H1 (cell line): ENCODE data around the gene MBD5. TPM values are rescaled to one million over a fixed set of nuclear protein-coding genes. Genes with fewer than 3 reads are reported as not detected.

Experiments used
- CTCF ChIA-PET: fragments of 300-600 bp; sonication (Branson Sonifier 250); formaldehyde crosslinking; loops from one replicate; lab custom pipeline; 2021; ENCODE audit not compliant: partially characterized antibody; lab: Charles Lee
- POLR2A ChIA-PET: fragments of 300-600 bp; sonication (Branson Sonifier 250); formaldehyde crosslinking; loops from one replicate; lab custom pipeline; 2021; ENCODE audit warnings: inconsistent platforms; ENCODE audit not compliant: partially characterized antibody; lab: Charles Lee
- DNase-seq, 2 experiments: peaks; one replicate each; pipeline versions ENCODE4 v3.0.0 to v3.0.0-alpha.2; 2010 to 2022; ENCODE audit warnings: low spot score in 2 of 2, low read depth in 1 of 2, mixed read lengths in 1 of 2
- FAIRE-seq: peaks from 2 replicates; lab custom pipeline; 2011; peaks lifted over from hg19 to GRCh38; lab: Jason Lieb, UNC
- H2AFZ ChIP-seq: 2 replicates; pipeline ENCODE4 v1.8.1; 2012; ENCODE audit warnings: low read length, inconsistent platforms
- H2AK5ac ChIP-seq: 2 replicates; pipeline ENCODE4 v1.6.1; 2013; ENCODE audit warnings: low read depth, low read length
- H2BK120ac ChIP-seq: replicated peaks from 2 replicates; pipeline ENCODE3; 2013; ENCODE audit warnings: low read depth, low read length, inconsistent platforms
- H2BK12ac ChIP-seq: 2 replicates; pipeline ENCODE4 v1.6.1; 2013; ENCODE audit warnings: low read depth, low read length
- H2BK15ac ChIP-seq: 2 replicates; pipeline ENCODE4 v1.6.1; 2013; ENCODE audit warnings: low read length
- H2BK20ac ChIP-seq: 2 replicates; pipeline ENCODE4 v1.6.1; 2013; ENCODE audit warnings: low read length
- H2BK5ac ChIP-seq: 2 replicates; pipeline ENCODE4 v1.6.1; 2013; ENCODE audit warnings: low read depth, low read length
- H3K14ac ChIP-seq: 2 replicates; pipeline ENCODE4 v1.6.1; 2013; ENCODE audit warnings: inconsistent platforms; ENCODE audit not compliant: insufficient read length
- H3K18ac ChIP-seq: 2 replicates; pipeline ENCODE4 v1.6.1; 2013; ENCODE audit warnings: low read length; ENCODE audit errors: extremely low read depth
- H3K23ac ChIP-seq: 2 replicates; pipeline ENCODE4 v1.6.1; 2013; ENCODE audit warnings: inconsistent platforms; ENCODE audit not compliant: insufficient read length
- H3K23me2 ChIP-seq: 2 replicates; pipeline ENCODE4 v1.6.1; 2013; ENCODE audit warnings: low read depth, low read length
- H3K27ac ChIP-seq: 2 replicates; pipeline ENCODE4 v1.6.1; 2011; ENCODE audit warnings: low read depth, low read length, inconsistent platforms
- H3K27me3 ChIP-seq, 4 experiments: replicated peaks in 1 of 4; 1 replicate in 1 of 4; 2 replicates in 3 of 4; pipeline versions ENCODE4 v1.6.1 to v1.8.1; 2011 to 2013; ENCODE audit warnings: low read length in 3 of 4, mild to moderate bottlenecking in 3 of 4, inconsistent platforms in 2 of 4, mixed read lengths in 2 of 4, moderate library complexity in 1 of 4; ENCODE audit not compliant: control insufficient read depth in 3 of 4, insufficient read depth in 3 of 4; ENCODE audit errors: extremely low read depth in 1 of 4
- H3K36me3 ChIP-seq, 4 experiments: 2 replicates each; pipeline versions ENCODE4 v1.6.1 to v1.8.1; 2011 to 2013; ENCODE audit warnings: mild to moderate bottlenecking in 4 of 4, low read length in 3 of 4, moderate library complexity in 2 of 4, control low read depth in 1 of 4, inconsistent platforms in 1 of 4; ENCODE audit not compliant: insufficient read depth in 4 of 4, control insufficient read depth in 2 of 4
- H3K4ac ChIP-seq: replicated peaks from 2 replicates; pipeline ENCODE3; 2013; ENCODE audit warnings: low read length, low read depth, mixed read lengths, inconsistent platforms; ENCODE audit not compliant: insufficient read length
- H3K4me1 ChIP-seq, 4 experiments: replicated peaks in 1 of 4; 1 replicate in 1 of 4; 2 replicates in 3 of 4; pipeline versions ENCODE4 v1.6.1 to v1.8.1; 2011 to 2013; ENCODE audit warnings: low read length in 3 of 4, inconsistent platforms in 2 of 4, mixed read lengths in 1 of 4; ENCODE audit not compliant: insufficient read depth in 4 of 4, control insufficient read depth in 3 of 4
- H3K4me2 ChIP-seq, 2 experiments: 2 replicates each; pipeline versions ENCODE4 v1.6.1 to v1.8.1; 2011 to 2013; ENCODE audit warnings: low read depth in 2 of 2, low read length in 2 of 2, control low read depth in 1 of 2, inconsistent platforms in 1 of 2, mild to moderate bottlenecking in 1 of 2; ENCODE audit not compliant: insufficient read depth in 1 of 2
- H3K4me3 ChIP-seq, 4 experiments: fragments of 200-600, 300-600 bp in 1 of 4; sonication (generic), shearing (Covaris generic), sonication (Bioruptor Twin) in 1 of 4; 2 replicates each; pipeline versions ENCODE4 v1.5.1 to v1.8.1; 2011 to 2016; ENCODE audit warnings: low read length in 4 of 4, low read depth in 3 of 4, control low read depth in 2 of 4, inconsistent platforms in 2 of 4, mild to moderate bottlenecking in 2 of 4, mixed read lengths in 1 of 4, moderate library complexity in 1 of 4; ENCODE audit not compliant: insufficient read depth in 2 of 4; ENCODE audit errors: extremely low read depth in 1 of 4
- H3K56ac ChIP-seq: replicated peaks from 2 replicates; pipeline ENCODE3; 2013; ENCODE audit warnings: low read depth, mild to moderate bottlenecking, mixed read lengths, low read length, inconsistent platforms; ENCODE audit not compliant: insufficient read length
- H3K79me1 ChIP-seq: 2 replicates; pipeline ENCODE4 v1.6.1; 2013; ENCODE audit warnings: low read depth, low read length, control low read depth
- H3K79me2 ChIP-seq, 2 experiments: 2 replicates each; pipeline versions ENCODE4 v1.6.1 to v1.8.1; 2012 to 2013; ENCODE audit warnings: low read length in 2 of 2, mild to moderate bottlenecking in 2 of 2, inconsistent platforms in 1 of 2; ENCODE audit not compliant: insufficient read depth in 2 of 2, control insufficient read depth in 1 of 2
- H3K9ac ChIP-seq, 4 experiments: replicated peaks in 1 of 4; 1 replicate in 1 of 4; 2 replicates in 3 of 4; pipeline versions ENCODE4 v1.6.1 to v1.8.1; 2011 to 2013; ENCODE audit warnings: low read depth in 3 of 4, low read length in 3 of 4, control low read depth in 2 of 4, mild to moderate bottlenecking in 2 of 4, moderate library complexity in 2 of 4, inconsistent platforms in 1 of 4; ENCODE audit errors: extremely low read depth in 1 of 4
- H3K9me3 ChIP-seq, 2 experiments: 2 replicates each; pipeline versions ENCODE4 v1.6.1 to v1.8.1; 2012 to 2013; ENCODE audit warnings: mild to moderate bottlenecking in 2 of 2, moderate library complexity in 2 of 2, control low read depth in 1 of 2, inconsistent platforms in 1 of 2, low read depth in 1 of 2, low read length in 1 of 2, mixed read lengths in 1 of 2; ENCODE audit not compliant: insufficient read depth in 2 of 2
- H4K20me1 ChIP-seq, 2 experiments: replicated peaks in 1 of 2; 2 replicates each; pipeline versions ENCODE3 to v1.8.1; 2011 to 2013; ENCODE audit warnings: inconsistent platforms in 2 of 2, low read length in 2 of 2, mild to moderate bottlenecking in 1 of 2; ENCODE audit not compliant: insufficient read depth in 2 of 2, control insufficient read depth in 1 of 2
- H4K5ac ChIP-seq: 2 replicates; pipeline ENCODE4 v1.6.1; 2013; ENCODE audit warnings: low read length, low read depth, mixed read lengths, inconsistent platforms; ENCODE audit not compliant: insufficient read length
- H4K8ac ChIP-seq: 2 replicates; pipeline ENCODE4 v1.8.0; 2013; ENCODE audit warnings: mild to moderate bottlenecking, moderate library complexity, low read length, inconsistent platforms; ENCODE audit not compliant: insufficient read depth; ENCODE audit errors: extremely low read depth
- H4K91ac ChIP-seq: replicated peaks from 2 replicates; pipeline ENCODE3; 2013; ENCODE audit warnings: low read length, mixed read lengths, inconsistent platforms; ENCODE audit not compliant: insufficient read length
- CBX5 ChIP-seq: fragments of 300-800, 300-1000 bp; sonication (generic); IDR thresholded peaks from 2 replicates; pipeline ENCODE4 v1.7.1; 2016; ENCODE audit warnings: antibody characterized with exemption, low read length, low read depth
- CBX8 ChIP-seq: fragments of 300-800, 300-1000 bp; sonication (generic); IDR thresholded peaks from 2 replicates; pipeline ENCODE4 v1.7.1; 2016; ENCODE audit warnings: low read depth, low read length, borderline replicate concordance
- GABPA ChIP-seq: IDR thresholded peaks from 2 replicates; pipeline ENCODE4 v1.6.1; 2011; ENCODE audit warnings: mild to moderate bottlenecking, low read length, moderate library complexity, borderline replicate concordance; ENCODE audit not compliant: insufficient read depth
- HDAC2 ChIP-seq, 2 experiments: fragments of 300-600 bp in 1 of 2; sonication (generic) in 1 of 2; IDR thresholded peaks; 2 replicates each; pipeline ENCODE4 v1.6.1; 2011 to 2012; ENCODE audit warnings: low read depth in 2 of 2, low read length in 2 of 2, mild to moderate bottlenecking in 2 of 2, moderate library complexity in 2 of 2, borderline replicate concordance in 1 of 2, inconsistent platforms in 1 of 2
- HDAC6 ChIP-seq: IDR thresholded peaks from one replicate; pipeline ENCODE4 v1.7.1; 2012; ENCODE audit warnings: low read depth, mild to moderate bottlenecking, inconsistent platforms, low read length, moderate library complexity
- KDM4A ChIP-seq: IDR thresholded peaks from one replicate; pipeline ENCODE4 v1.7.1; 2012; ENCODE audit warnings: low read depth, mild to moderate bottlenecking, moderate library complexity, low read length, inconsistent platforms; ENCODE audit not compliant: severe bottlenecking
- MAX ChIP-seq: IDR thresholded peaks from 2 replicates; pipeline ENCODE4 v1.6.1; 2012; ENCODE audit warnings: inconsistent platforms
- PHF8 ChIP-seq: fragments of 200-600 bp; sonication (generic); conservative IDR thresholded peaks from 2 replicates; pipeline ENCODE4 v1.7.1; 2012; ENCODE audit warnings: low read depth, mild to moderate bottlenecking, inconsistent platforms, low read length, moderate library complexity
- SIN3A ChIP-seq, 2 experiments: IDR thresholded peaks in 1 of 2; conservative IDR thresholded peaks in 1 of 2; 2 replicates each; pipeline ENCODE4 v1.6.1; 2011 to 2012; ENCODE audit warnings: low read length in 2 of 2, improper control_type of control experiment in 1 of 2, low read depth in 1 of 2, mild to moderate bottlenecking in 1 of 2
- SP1 ChIP-seq: IDR thresholded peaks from 2 replicates; pipeline ENCODE4 v1.6.1; 2011; ENCODE audit warnings: low read depth, low read length
- SUZ12 ChIP-seq: fragments of 200-600 bp; sonication (generic); IDR thresholded peaks from 2 replicates; pipeline ENCODE4 v1.6.1; 2012; ENCODE audit warnings: mild to moderate bottlenecking, inconsistent platforms, low read length, moderate library complexity, mixed read lengths
- TCF12 ChIP-seq: IDR thresholded peaks from 2 replicates; pipeline ENCODE4 v1.6.1; 2011; ENCODE audit warnings: low read depth, mild to moderate bottlenecking, low read length
- WGBS, 2 experiments: shearing (Covaris generic) in 1 of 2; methylation state at CpG; one replicate each; pipeline versions ENCODE4 v1.1.6 to v1.1.7; 2013 to 2015; ENCODE audit warnings: low lambda C conversion rate in 2 of 2, mixed read lengths in 2 of 2, inconsistent platforms in 1 of 2, low coverage in 1 of 2, missing lambda C conversion rate in 1 of 2; ENCODE audit not compliant: insufficient replicate concordance in 2 of 2, insufficient coverage in 1 of 2, insufficient read length in 1 of 2; ENCODE audit errors: extremely low coverage in 1 of 2, missing lambda C conversion rate in 1 of 2; 5-methylcytosine and 5-hydroxymethylcytosine counted together
- polyA plus RNA-seq, 7 experiments: library from polyadenylated mRNA; depleted of rRNA in 3 of 7; stranded (reverse) in 5 of 7; unstranded in 2 of 7; fragments of >200 nt in 5 of 7; fragments of 200-250 nt in 2 of 7; gene quantifications; 1 replicate in 5 of 7; 2 replicates in 1 of 7; 4 replicates in 1 of 7; pipeline versions ENCODE4 v1.2.1 to v1.2.3, GENCODE V29; 2011 to 2013; ENCODE audit warnings: missing spikeins in 2 of 7, mixed read lengths in 2 of 7
- total RNA-seq: library from RNA; stranded (reverse); fragmentation: NEBNext Ultra II Directional; extraction: Animal tissue kit (Norgen Biotek cat#: 25700); gene quantifications from 2 replicates; pipeline ENCODE4 v1.2.1, GENCODE V29; 2021

The MBD5 gene
- total and polyA plus RNA-seq, 2 of the 8 experiments (the other 6 are each of a cell fraction or from before 2014, with no cell fraction given), result 9.7 to 29.4 TPM

GRCh38 chr2:148000095-148000494 lies 20.8 kb upstream of the MBD5 start:
- 93% methylated on average over 1 of the region's 1 CpG; no CpG with 5 or more reads in 1 of the 2 experiments for WGBS, 2 experiments
- Histone ChIP-seq H2BK15ac (no peak overlapping the region), H4K20me1 (no peaks in the 10 kb centered on the region), H4K8ac (no peak overlapping the region), H3K9ac (no peak overlapping the region), H2BK5ac (no peak overlapping the region), H4K5ac (no peak overlapping the region), H3K36me3 (peaks cover 0 to 5% (median 2%) of the 10 kb centered on the region in 4 experiments; a peak in 3 of 8 replicates), H3K23ac (no peak overlapping the region), H3K4me2 (no peak overlapping the region), H3K18ac (no peak overlapping the region), H3K56ac (no peak overlapping the region), H2BK20ac (no peak overlapping the region), H2BK120ac (no peak overlapping the region), H3K79me2 (peaks cover 3 to 92% of the 10 kb centered on the region in 2 experiments), H2AFZ (no peak overlapping the region), H3K4me1 (peaks cover 0 to 7% (median 0%) of the 10 kb centered on the region in 4 experiments; a peak in 1 of 7 replicates), H3K79me1 (peaks cover 5% of the 10 kb centered on the region; the same call in 1 of the 2 replicates), H2AK5ac (no peak overlapping the region), H4K91ac (no peak overlapping the region), H3K14ac (no peak overlapping the region), H3K27ac (no peak overlapping the region), H3K9me3 (peaks cover 0 to 7% of the 10 kb centered on the region in 2 experiments; a peak in 2 of 4 replicates), H3K4ac (no peak overlapping the region), H3K27me3 (no peaks in the 10 kb centered on the region), H3K23me2 (no peaks in the 10 kb centered on the region), H2BK12ac (no peak overlapping the region), H3K4me3 (no peak overlapping the region)
- POLR2A ChIA-PET, result no interaction called here
- TF ChIP-seq CBX8 (no peak), TCF12 (no peak), SIN3A (conservative IDR thresholded peaks at IDR 0.05 in 1 of 2, IDR thresholded peaks at IDR 0.05 in 1 of 2; ENCODE audit: low read depth in 1 of 2, low read length in 2 of 2) (no peak), KDM4A (no peak), SUZ12 (no peak), MAX (no peak), PHF8 (no peak), SP1 (no peak), HDAC2 (IDR thresholded peaks at IDR 0.05; ENCODE audit: borderline replicate concordance in 1 of 2, low read depth in 2 of 2, low read length in 2 of 2) (no peak), HDAC6 (no peak), CBX5 (no peak), GABPA (no peak)
- FAIRE-seq, result no peak
- DNase-seq, result no peak
- CTCF ChIA-PET, result interaction anchor here (0.6 to 3.8 kb wide), 3 partner anchors 10 to 188 kb away, joined by 3 to 15 read pairs (median 5); partner anchors contain the start of genes MBD5 and ORC4
